Right atrium auricular region (tissue), 2 donors: ENCODE data around the gene BRPF3. TPM values are rescaled to one million over a fixed set of nuclear protein-coding genes. Genes with fewer than 3 reads are reported as not detected.

ENCODE experiments used
- DNase-seq: peaks from one replicate; pipeline ENCODE4 v3.0.0-alpha.2; 2019; ENCODE audit warnings: low spot score
- H3K27ac ChIP-seq, 2 donors: fragments of 200-600 bp; sonication (generic); 1 replicate in 1 of 2; 2 replicates in 1 of 2; pipeline ENCODE4 v1.5.1; 2016 to 2019
- H3K27me3 ChIP-seq, 2 donors: fragments of 200-600 bp; sonication (generic); one replicate each; pipeline versions ENCODE4 v1.5.1 to v1.6.0; 2017 to 2019
- H3K36me3 ChIP-seq: fragments of 200-600 bp; sonication (generic); one replicate; pipeline ENCODE4 v1.5.1; 2016
- H3K4me1 ChIP-seq, 2 donors: fragments of 200-600 bp; sonication (generic); one replicate each; pipeline versions ENCODE4 v1.5.1 to v1.6.0; 2017 to 2019
- H3K4me3 ChIP-seq, 2 donors: fragments of 200-600 bp; sonication (generic); 1 replicate in 1 of 2; 2 replicates in 1 of 2; pipeline ENCODE4 v1.5.1; 2017 to 2019; ENCODE audit warnings: mild to moderate bottlenecking in 1 of 2, moderate library complexity in 1 of 2
- H3K9me3 ChIP-seq, 2 donors: fragments of 200-600 bp; sonication (generic); one replicate each; pipeline ENCODE4 v1.5.1; 2019
- CTCF ChIP-seq, 2 donors: fragments of 200-600 bp; sonication (generic); IDR thresholded peaks; one replicate each; pipeline ENCODE4 v1.5.1; 2019; ENCODE audit warnings: antibody characterized with exemption in 2 of 2
- total RNA-seq, 2 donors: library from RNA; depleted of rRNA; stranded (reverse); fragments of >200 nt; gene quantifications; one replicate each; pipeline ENCODE4 v1.1.0, GENCODE V29; 2016

BRPF3 gene
- total RNA-seq, 2 donors from 2014 or later, result 17.5 to 23.4 TPM

- Histone ChIP-seq H3K27ac (no peak overlapping the region), H3K4me3 (no peak overlapping the region), H3K36me3 (peaks cover 13% of the 10 kb centered on the region), H3K9me3 (no peaks in the 10 kb centered on the region), H3K27me3 (no peaks in the 10 kb centered on the region), H3K4me1 (no peaks in the 10 kb centered on the region)
- DNase-seq, result no peak
- TF ChIP-seq CTCF (IDR thresholded peaks at IDR 0.05), result no peak
Measured at GRCh38 chr6:36235862-36236261, 39.3 kb downstream of the BRPF3 start.

GRCh38 chr6:36239774-36240173 is 43.2 kb downstream of the BRPF3 start:
- Histone ChIP-seq H3K27ac (no peak overlapping the region), H3K27me3 (no peaks in the 10 kb centered on the region), H3K36me3 (no peaks in the 10 kb centered on the region), H3K4me3 (no peak overlapping the region), H3K4me1 (no peaks in the 10 kb centered on the region), H3K9me3 (no peaks in the 10 kb centered on the region)
- no peak for DNase-seq
- no peak for TF ChIP-seq CTCF (IDR thresholded peaks at IDR 0.05)

- no peak for DNase-seq
- no peak for TF ChIP-seq CTCF (IDR thresholded peaks at IDR 0.05)
- H3K27me3 ChIP-seq, result no peaks in the 10 kb centered on the region
- no peaks in the 10 kb centered on the region for H3K36me3 ChIP-seq
- H3K4me1 ChIP-seq, result no peaks in the 10 kb centered on the region
- H3K27ac ChIP-seq, result no peak overlapping the region
- no peak overlapping the region for H3K4me3 ChIP-seq
- no peaks in the 10 kb centered on the region for H3K9me3 ChIP-seq
Measured at GRCh38 chr6:36241728-36242127, 45.2 kb downstream of the BRPF3 start.

GRCh38 chr6:36242161-36242560 is 45.6 kb downstream of the BRPF3 start:
- Histone ChIP-seq H3K27me3 (no peaks in the 10 kb centered on the region), H3K27ac (no peak overlapping the region), H3K4me1 (no peaks in the 10 kb centered on the region), H3K36me3 (no peaks in the 10 kb centered on the region), H3K4me3 (no peak overlapping the region), H3K9me3 (no peaks in the 10 kb centered on the region)
- TF ChIP-seq CTCF (IDR thresholded peaks at IDR 0.05), result no peak
- no peak for DNase-seq

GRCh38 chr6:36242626-36243025 is 46.1 kb downstream of the BRPF3 start:
- H3K27ac ChIP-seq, result no peak overlapping the region
- no peak overlapping the region for H3K4me3 ChIP-seq
- no peaks in the 10 kb centered on the region for H3K9me3 ChIP-seq
- DNase-seq, result no peak
- TF ChIP-seq CTCF (IDR thresholded peaks at IDR 0.05), result no peak
- no peaks in the 10 kb centered on the region for H3K27me3 ChIP-seq
- H3K36me3 ChIP-seq, result no peaks in the 10 kb centered on the region
- H3K4me1 ChIP-seq, result no peaks in the 10 kb centered on the region

- Histone ChIP-seq H3K4me1 (no peaks in the 10 kb centered on the region), H3K36me3 (no peaks in the 10 kb centered on the region), H3K27ac (no peak overlapping the region), H3K9me3 (no peaks in the 10 kb centered on the region), H3K4me3 (no peak overlapping the region), H3K27me3 (no peaks in the 10 kb centered on the region)
- TF ChIP-seq CTCF (IDR thresholded peaks at IDR 0.05), result no peak
- DNase-seq, result no peak
Measured at GRCh38 chr6:36243562-36244212, 47.1 kb downstream of the BRPF3 start.
